GM18520 (cell line): ENCODE data around the gene SKAP2.

Experiments used
- ATAC-seq: cut with Tn5 transposase; IDR thresholded peaks from one replicate; pipeline ENCODE4 v1.9.1; 2021; ENCODE audit not compliant: unreplicated experiment

SKAP2 gene

DNA sequence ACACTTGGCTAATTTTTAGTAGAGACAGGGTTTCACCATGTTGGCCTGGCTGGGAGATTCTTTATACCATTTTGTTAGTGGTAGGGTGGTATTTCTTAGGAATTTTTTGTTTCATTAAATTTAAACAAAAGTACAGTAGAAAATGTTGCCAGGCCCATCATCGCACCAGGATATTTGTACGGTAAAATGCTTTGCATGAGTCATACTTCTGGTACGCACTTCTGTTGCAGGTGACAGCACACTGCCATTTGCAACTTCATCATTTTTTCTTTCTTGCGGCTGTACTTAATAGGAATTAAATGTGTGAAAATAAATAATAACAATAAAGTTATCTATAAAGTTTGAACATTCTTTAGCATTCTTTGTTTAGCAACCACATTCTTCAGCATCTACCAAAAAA lies 195.6 kb downstream of the SKAP2 start:
- ATAC-seq = no peak

DNA sequence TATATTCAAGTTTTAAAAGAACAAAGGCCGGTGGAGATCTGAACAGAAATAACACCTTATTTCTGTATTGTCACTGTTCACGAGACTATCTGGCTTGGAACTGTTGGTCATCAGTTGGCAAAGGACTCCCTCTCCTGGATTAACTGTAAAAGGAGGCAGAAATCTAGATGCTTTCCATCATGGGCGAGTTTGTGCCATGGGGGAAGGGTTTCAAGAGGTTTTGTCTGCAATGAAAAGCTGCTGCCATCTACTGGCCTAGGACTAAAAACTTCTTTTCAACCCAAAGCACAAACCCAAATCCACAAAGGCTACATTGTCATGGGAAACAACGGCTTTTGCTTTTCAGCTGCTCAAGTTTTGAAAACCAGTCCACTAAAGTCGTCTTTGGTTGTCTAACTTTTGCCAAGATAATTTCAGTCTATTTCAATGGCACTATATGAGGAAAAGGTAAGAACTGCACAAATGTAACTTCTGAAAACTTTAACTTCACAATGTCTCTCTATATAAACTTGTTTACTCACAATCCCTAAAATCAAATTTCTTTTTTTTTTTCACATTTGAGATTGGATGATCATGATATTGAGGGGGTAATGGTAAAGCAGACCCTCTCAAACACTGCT lies 196.8 kb downstream of the SKAP2 start:
- ATAC-seq = no peak

DNA sequence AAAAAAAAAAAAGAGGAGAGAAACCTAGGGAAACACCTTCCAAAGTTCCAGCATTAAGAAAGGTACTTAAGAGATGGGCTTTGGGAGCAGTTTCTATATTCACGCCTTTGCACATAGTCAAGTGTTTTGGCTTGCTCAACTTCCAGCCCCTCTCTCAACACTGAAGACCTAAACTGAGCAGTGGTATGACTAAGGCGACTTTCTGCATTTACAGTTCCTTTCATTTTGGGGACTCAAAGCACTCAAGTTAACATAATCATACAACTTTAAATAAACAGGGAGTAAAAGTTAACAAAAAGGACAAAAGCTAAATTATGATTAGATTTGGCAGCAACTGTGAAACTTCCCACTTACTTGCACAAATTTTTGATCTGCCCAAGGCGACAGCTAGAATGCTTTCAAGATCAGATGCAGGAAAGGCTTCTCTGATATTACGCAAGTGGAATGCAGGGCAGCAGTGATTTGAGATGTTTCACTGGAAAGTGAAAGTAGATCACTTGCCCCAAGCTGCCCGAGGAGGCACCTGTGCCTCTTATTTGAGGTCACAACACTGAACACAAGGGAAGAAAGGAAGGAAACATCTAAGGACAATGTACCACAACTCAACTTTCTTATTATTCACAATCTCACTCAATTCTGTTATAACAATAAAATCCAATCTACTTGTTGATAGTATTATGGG lies 199.5 kb downstream of the SKAP2 start:
- no peak for ATAC-seq

DNA sequence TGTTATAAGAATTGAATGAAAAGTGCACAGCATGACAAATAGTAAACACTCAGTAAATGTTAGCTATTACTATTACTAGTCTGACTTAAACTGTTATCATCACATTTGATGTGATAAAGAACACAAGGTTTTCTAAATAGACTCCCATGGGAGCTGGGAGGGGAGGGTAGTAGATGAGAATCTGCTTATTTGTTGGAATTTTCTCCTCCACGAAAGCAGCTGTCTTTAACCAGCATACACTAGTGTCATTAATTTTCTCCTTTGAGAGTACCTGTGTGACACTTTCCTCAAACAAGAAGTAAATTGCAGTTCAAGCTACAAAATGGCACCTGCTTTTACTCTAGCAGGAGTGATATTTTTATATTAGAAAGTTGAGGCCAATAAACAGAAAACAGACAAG lies 200.1 kb downstream of the SKAP2 start:
- ATAC-seq = no peak

DNA sequence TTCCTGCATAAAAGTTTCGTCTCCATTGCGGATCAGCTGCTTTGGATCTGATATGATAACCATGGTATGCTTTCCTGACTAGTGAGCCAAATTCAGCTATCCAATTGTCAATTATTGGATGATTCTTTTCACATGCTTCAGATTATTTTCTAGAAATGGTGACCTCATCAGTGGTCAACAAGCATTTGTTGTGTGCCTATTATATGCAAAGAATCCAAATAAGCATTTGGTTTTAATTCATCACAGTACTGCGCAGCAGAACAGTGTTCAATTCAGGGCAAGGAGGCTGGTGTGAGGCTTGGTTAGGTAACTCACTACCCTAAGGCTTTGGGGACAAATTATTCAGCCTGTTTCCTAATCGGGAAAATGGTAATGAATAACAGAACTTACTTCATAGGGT lies 200.5 kb downstream of the SKAP2 start:
- no peak for ATAC-seq

DNA sequence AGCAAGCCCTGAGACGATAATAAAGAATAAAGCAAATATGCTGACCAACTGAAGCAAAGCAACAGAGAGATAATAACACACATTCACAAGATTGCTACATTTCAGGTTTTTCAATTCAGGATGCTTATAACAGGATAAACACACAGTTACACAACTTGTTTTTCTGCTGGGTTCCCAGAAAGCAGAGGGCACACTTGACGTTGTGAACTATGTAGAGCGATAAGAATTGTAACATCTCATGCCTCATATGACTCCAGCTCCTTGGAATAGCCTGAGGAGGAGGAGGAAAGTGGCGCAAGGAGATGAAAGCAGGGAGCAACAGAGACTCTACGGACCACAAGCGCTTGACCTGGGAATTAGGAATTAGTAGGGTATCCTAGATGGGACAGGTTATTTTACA lies 201.7 kb downstream of the SKAP2 start:
- no peak for ATAC-seq

DNA sequence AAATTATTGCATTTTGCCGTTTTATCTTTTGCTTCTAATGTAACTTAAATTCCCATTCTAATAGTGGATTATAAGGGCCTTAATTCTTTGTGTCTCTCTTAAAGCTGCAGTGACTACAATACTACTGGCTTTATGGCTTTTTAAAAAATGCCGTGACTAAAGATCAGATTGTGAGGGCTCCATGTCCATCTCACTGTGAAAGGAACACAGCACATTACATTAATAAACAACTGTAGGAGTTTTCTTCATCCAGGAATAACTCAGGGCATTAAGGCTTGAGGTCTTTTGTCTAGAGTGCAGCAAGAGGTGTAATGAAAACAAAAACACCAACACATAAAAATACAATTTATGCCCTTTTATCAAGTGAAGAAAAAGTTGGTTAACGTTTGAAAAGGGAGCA lies 205.3 kb downstream of the SKAP2 start:
- no peak for ATAC-seq

DNA sequence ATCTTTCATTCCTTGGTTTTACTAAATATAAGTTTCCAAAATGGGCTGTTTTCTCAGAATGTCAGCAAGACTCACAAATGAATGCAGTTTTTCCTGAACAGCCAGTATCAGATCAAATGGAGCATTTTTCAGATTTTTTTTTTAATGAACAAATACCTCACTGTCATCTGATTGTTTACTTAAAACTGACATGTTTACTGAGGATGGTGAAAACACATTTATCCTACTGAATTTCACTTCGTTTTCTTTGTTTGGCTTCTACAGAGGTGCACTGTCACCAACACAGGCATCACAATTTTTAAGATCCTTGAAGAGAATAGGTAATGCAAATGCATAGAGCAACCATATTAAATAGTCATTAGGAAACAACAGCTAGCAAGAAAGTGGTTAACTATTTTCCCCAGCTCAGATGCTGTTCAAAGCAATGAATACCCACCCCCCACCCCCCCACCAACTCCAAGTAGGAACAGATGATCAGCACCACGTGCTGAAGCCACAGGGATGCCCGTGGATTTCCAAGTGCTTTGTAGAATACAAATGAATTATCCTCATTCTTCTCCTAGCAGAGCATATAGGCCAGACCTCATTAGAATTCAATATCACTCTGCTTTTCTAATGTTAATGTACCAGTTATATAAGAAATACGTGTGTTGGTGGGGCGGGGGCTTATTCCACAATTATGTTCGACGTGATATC lies 205.9 kb downstream of the SKAP2 start:
- ATAC-seq = no peak

DNA sequence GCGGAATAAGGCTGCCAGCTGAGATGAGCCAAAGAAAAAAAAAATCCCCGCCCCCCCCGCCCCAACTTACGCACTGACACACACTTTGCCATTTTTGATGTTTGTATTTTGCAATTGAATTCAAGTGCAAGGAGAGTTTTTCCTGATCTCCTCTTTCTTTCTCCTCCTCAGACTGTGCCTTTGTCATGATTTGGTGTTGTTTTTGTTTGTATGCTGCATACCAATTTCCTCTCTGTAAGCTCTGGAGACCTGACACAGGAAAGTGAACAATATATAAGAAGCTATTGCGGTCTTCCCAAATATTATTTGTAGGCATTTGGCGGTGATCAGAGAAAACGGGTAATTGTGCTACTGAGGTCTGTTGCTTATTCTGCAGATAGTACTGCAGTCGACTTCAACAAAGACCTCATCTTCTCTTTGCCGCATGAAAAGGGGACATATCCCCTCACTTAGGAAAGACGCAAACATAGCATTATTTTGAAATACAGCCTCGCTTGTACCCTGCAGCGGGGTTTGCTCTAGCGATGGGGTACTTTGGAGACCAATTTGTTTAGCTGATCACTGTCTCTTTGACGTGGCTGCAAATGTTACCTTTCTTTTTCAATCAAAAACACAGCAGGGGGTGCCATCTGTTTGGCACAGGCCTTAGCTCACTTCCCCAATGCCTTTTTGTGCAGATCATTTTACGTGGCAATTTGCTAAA lies 206.6 kb downstream of the SKAP2 start:
- no peak for ATAC-seq

DNA sequence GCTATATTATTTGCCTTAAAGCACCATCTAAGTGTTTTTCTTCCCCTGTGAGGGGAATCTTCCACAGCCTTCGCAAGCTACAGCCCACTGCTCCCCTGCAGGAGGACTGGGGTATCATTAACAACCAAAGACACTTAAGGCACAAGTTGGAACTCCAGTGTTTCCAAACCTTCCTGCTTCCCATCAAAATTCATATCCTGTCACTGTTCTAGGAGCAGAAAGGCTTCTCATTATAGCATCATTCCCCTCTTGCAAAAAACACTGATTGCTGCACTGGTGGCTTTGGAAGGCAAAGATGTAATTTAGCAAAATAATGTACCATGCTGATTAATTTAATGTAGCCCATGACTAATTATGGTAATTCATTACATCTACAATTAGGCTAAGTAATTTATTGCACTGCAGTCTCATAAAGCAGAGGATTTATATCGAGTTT lies 207.2 kb downstream of the SKAP2 start:
- no peak for ATAC-seq

DNA sequence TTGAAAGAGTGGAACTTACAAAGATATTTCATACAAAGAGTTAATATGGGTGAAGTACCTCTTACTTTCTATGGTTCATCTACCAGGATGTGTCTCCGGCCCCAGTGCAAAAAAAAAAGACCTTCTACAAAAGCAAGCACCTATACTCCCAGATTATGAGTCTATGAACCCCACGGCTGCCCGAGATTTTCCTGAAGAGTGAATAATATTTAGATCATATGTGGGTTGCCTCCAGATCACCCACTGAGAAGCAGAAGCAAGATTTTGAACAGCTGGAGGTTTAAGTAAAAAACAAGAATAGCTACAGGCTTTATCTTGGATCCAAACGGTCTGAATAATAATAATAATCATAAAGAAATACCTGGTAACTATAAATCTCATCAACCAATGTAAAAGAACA lies 207.7 kb downstream of the SKAP2 start:
- ATAC-seq = no peak

DNA sequence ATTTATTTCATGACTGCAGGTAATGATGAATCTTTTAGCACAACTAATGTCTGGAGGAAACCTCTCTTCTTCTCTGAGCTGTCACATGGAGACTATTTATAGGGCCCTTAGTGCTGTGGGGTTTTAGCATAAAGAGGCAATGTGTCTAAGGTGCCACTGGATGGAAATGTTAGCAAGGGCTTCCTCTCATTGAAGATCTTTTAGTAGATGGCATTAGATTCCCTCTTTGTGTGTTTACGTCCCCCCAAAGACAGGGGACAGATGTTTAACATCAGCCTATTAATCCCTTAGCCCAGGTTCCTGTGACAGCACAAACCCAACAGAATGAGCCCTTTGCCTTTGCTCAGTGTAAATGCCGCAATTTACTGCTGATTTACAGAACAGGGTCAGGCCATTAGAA lies 208.6 kb downstream of the SKAP2 start:
- ATAC-seq = no peak

DNA sequence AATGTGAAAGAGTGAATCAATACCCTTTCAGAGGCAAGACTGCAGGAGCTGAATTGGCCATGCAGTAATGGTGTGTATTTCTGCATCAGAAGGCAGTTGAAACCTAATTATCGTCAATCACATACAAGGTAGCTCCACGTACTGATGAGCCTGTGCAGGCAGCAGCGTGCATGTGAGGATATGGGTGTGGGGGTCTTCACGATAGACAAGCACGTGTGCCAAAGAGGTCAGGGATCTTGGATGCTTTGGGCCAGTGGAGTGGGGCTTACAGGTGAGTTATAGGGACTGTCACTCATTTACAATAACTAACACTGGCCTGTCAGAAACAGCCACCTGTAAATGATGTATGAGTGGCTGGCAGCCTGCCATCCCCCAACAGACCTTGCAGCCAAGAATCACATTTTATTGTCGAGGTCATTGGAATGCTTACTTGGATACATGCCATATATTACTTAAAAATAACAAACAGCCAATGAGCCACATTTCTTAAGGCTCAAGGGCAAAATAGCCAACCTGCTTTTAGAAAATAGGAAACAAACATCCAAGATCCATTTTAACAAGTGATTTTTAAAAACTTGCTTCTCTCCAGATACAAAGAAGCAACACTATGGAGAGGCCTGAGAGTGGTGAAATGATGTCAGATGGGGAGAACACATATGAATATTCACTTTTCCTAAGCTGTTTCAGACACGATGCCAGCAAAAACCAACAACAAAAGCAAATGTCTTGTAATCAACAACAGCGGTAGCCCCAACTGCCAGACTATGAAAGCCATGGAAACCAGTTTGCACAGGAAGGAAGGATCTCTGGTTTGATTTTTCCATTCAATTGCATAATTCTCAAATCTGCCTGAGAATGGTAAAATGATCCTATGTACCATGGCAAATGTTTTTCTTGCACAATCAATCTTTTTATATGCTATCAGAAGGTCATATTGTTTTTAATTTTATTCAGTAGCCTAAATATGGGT lies 210.7 kb downstream of the SKAP2 start:
- ATAC-seq = no peak

DNA sequence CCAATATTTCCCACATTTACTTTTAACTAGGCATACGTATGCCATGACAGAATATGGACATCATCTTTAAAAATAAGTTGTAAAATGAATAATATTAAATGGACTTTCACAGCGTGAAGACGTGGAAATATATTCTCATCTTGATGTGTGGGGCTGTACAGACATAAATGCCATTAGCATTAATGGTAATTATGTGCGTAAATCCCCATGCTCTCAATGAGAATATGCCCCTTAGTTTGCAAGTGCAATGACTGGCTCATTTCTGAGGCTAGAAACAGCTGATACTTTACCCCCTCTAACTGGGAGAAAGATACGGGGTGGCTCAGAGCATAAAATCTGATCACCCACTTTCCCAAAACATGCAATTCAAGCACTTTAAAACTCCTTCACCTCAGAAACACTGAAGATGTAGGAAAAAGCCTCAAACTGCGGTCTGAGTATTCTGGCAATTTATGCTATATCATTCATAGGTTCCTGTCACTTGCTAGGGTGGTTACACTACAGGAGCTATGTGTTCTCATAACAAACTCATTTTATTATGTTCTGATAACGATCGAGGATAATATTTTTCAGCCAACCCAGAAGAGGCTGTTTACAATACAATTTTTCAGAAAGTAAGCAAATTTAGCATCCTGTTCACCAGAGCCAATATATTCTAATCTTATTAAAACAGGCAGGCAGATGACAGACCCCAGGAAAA lies 211.8 kb downstream of the SKAP2 start:
- no peak for ATAC-seq

DNA sequence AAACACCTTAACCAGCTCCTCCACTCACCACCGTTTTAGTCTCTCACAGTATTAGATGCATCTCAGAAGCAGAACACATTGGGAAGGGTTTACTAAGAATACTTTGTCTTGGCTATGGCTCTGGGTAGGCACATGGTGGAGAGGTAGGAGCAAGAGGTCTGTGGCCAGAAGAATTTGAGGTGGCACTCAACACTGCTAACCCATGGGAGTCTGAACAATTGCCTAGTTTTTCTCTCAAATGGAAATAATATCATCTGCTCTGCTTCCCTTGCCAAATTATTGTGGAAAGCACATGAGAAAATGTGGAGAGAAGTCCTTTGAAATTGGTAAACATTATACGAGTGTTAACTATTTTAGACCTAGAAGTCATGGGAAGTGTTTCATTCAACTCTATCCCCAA lies 214.3 kb downstream of the SKAP2 start:
- ATAC-seq = no peak

DNA sequence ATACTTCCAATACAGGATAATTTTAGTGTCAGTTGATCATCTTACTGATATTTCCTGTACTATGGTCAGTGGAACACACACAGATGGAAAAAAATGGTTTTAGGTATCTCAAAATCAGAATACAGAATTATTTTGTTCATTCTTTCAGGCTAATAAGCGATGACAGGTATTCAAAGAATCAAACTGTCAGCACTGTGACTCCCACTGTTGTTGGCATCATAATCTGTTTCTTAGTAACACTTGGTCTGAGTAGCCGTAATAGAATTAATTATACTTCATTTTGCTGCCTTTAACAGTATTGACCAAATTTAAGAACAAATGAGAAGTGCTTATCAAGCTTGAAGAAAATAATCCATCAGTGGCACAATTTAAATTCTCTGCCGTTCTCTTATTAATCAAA lies 215.0 kb downstream of the SKAP2 start:
- ATAC-seq = no peak

DNA sequence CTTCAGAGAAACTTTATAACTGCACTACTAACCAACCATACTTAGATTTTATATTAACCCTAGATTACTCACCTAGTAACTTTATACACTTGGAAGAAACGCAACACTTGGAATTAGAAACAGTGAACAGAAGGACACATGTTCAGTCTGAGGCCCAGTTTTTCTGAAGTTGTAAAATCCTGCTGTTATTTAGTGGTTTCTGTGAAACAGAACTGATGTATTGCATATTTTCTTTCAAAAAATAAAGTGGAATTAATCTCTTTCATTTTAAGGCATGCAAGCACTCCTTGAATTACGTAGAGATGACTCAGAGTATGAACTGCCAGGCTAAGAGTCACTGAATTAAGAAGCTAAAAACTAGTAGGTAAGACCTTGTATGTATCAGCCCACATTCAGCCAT lies 215.8 kb downstream of the SKAP2 start:
- no peak for ATAC-seq

DNA sequence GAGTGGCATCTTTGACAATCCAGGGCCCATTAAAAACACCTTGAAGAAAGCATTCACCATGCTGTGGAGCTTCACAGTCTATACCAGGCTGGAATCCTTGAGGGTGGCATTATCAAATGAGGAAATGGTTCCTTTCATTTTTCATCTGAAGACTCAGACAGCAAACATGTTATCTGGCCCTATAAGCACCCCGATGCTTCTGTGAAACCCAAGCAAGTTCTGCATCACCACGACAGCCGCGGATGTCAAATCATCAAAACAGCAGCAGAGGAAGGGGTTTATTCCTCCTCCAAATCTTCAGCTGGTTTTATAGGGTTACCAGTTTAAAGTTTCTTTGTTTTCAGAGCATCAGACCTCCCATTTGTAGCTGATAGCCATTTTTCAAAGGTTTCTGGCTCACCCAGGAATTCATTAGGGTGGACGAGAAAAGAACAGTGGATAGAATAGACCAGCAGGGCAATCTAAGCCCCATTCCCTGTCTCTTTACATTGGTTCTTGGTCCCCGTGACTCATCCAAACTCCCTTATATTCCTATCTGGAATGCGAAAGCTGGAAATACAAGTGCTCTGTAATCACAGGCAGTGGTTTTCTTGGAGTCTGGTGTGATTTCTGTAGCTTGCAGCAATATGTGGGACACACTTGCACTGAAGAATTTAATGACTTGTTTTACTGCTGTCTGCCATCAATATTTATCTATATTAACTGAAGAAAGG lies 217.9 kb downstream of the SKAP2 start:
- ATAC-seq = no peak

DNA sequence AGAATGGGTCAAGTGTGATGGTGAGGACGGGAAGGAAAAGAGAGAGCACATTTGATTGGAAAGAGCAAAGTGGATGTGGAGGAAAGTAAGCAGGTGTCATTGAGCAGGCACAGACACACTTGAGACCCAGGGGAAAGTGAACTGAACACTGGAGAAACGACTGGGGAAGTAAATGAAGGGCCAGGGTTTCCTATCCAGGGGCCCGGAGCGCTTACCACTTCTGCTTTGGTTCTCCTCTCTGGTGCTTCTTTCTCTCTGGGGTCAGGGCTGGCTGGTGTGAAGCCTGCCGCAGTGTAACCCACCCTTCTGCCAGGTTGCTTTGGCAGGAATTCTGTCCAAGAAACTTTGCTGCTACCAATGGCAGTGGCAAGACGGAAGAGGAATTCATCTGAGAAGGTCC lies 219.3 kb downstream of the SKAP2 start:
- no peak for ATAC-seq
